CD4-positive, alpha-beta T cell treated with Interleukin-17A for 4 hours (primary cell): ENCODE measurements around the gene ANKEF1.
"Not testable (repeated sequence)": the region's sequence is repeated elsewhere in the genome, so short reads cannot be mapped to it uniquely, and the experiment has no call there.

Experiments
- DNase-seq: peaks from one replicate; pipeline ENCODE4 v3.0.0-alpha.2; 2020; ENCODE audit warnings: mixed read lengths

ANKEF1 gene

DNA sequence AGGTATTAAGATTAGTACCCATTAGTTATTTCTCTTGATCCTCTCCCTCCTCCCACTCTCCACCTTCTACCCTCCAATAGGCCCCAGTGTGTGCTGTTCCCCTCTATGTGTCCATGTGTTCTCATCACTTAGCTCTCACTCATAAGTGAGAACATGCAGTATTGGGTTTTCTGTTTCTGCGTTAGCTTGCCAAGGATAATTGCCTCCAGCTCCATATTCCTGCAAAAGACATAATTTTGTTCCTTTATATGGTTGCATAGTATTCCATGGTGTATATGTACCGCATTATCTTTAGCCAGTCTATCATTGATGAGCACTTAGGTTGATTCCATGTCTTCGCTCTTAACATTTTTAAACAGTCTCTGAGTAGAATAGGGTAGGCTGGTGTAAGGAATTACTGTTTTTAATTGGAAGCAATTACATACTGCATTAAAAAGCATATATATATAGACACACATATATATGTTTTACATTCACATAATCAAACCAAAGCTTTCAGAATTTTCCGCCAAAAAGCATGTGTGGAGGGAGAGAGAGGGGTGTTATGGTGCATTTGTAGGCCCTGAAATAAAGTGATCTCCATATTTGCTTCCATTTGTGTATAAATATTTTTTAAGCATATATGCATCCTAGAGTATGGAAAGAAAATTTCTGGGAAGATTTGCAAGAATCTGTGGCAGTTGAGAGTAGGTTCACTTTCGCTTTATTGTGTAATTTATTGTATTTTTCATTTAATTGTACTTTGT, 709 bp upstream of the ANKEF1 start:
- DNase-seq: no peak

- DNase-seq: not testable (repeated sequence)
Measured at GRCh38 chr20:10036321-10036720, 1.5 kb downstream of the ANKEF1 start.

GRCh38 chr20:10040070-10040975, 5.5 kb downstream of the ANKEF1 start:
- no peak for DNase-seq

DNA sequence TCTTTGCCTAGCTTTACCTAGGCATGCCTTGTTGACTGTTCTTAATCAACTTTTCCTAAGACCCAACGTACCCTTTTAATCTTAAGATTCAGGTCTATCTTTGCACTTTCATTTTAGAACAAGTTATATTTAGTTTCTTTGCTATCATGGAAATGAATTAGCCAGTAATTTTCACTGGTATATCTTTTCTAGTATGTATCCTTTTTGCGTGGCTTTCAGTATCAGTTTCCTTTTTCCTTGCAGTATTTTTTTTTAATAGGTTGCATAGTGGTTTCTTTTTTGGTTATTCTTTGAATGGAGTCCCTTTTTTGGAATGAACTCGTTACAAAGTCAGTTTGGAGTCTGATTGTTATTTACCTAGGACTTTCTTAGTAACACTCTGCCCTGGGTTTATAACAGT, 7.3 kb downstream of the ANKEF1 start:
- DNase-seq: no peak

- no peak for DNase-seq
Measured at GRCh38 chr20:10047427-10047826, 12.6 kb downstream of the ANKEF1 start.

DNA sequence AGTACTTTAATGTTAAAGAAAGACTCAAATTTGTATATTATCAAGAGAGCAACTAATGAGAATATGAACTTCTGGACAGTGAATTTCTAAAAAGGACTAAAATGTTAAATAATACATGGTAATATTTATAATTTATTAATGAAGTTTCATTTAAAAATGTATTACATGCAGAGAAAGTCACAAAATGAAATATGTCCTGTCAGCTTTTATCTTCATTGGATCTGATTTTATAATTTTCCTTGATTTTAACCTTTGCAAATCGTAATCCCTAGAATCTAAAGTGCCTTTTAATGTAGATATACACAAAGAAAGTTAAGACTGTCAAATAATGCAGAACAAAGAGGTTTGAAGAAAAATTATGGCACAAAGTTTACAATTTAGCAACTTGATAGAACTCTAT, 16.4 kb downstream of the ANKEF1 start:
- no peak for DNase-seq

- no peak for DNase-seq
Measured at GRCh38 chr20:10059006-10059405, 24.2 kb downstream of the ANKEF1 start.

DNA sequence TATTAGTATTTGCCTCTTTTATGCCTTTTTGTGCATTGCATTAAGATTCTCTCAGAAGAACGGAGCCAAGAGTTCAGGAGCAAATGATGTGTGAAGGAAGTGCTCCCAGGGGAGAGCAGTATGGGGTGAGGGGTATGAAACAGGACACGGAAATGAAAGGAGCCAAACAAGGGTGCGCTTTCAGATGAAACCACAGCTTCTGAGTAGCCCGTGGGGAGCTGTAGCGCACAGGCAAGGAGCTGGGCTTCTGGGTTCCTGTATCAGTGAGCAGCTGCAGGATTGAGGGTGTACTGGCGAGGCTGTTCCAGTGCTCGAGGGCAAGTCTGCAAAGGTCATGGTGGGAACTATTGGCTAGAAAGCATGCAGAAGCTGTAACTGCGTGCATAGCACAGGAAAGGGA, 25.4 kb downstream of the ANKEF1 start:
- DNase-seq: no peak

GRCh38 chr20:10061641-10062040, 26.9 kb downstream of the ANKEF1 start:
- no peak for DNase-seq

- no peak for DNase-seq
Measured at GRCh38 chr20:10063482-10063881, 28.7 kb downstream of the ANKEF1 start.

GRCh38 chr20:10064611-10065010, 29.8 kb downstream of the ANKEF1 start:
- DNase-seq: no peak

DNA sequence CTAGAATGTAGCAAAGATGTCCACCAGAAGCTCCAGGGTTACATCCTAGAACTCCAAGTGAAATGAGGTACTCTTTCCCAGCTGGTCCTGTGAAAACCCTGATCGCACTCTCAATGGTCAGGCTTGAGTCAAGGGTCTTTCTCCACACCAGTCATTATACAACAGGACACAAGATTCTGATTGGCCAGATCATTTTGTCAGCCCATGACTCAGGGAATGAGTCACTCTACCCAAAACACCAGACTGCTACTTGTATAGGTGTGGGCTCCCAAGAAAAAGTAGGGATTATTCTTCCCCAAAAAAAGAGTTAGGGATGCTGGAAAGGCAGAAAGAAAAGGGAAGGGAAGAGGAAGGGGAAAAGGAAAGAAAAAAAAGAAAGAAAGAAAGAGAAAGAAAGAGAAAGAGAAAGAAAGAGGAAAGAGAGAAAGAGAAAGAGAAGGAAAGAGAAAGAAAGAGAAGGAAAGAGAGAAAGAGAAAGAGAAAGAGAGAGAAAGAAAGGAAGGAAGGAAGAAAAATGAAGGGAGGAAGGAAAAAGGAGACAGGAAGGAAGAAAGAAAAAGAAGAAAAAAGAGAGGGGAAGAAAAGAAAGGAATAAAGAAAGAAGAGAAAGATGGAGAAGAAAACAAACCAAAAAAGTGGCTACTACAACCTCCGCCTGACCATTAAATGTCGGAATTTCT, 30.5 kb downstream of the ANKEF1 start:
- DNase-seq: no peak

DNA sequence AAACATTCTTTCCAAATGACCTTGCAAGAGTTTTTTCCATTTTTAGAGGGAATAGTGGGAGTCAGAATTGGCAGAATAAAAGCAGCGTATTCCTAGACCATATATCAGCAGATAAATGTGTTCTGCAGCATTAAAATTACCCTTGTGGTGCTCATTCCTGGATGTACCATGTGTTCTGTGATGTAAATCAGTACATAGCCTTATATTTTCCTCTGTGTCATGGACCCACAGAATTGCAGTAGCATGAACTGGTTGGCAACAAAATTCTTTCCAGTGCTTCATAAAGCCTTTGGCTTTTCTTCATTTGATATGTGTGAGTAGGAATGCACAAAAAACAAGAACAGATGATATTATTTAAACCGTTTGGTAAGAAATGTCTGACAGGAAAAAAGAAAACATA, 32.5 kb downstream of the ANKEF1 start:
- no peak for DNase-seq

DNA sequence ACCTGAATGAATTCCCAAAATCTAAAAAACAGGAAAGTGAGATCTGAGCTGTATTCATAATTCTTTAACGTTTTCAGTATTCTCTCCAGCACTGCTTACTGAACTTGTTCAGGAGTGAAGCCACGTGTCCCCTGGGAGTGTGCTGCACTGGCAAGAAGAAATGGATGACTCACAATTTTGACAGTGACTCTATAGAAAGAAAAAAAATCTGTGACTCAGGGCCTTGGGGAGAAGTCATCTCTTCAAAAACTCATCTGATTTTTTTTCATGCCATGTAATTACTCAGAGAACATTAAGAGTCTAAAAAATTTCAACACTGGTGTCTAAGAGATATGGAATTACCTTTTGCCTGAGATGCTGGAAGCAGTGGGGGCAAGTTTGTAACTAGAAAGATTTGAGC, 39.7 kb downstream of the ANKEF1 start:
- no peak for DNase-seq

DNA sequence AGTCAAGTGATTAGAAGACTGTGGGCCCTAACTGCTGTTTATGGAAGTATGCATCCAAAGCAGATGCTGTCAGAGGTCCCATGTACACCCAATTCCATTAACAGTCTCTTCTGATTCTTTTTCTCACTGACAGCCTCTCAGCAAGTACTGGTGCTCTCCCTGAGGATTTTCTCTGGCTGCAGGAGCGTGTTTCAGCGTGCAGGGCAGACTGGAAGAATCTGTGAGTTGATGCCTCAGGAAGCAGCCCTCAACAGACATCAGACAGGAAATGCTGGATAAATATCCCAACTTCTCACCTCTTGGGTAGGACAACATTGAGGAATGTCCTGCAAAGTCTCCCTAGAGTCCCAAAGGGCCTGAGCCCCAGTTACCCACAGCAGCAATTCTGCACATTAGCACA, 40.8 kb downstream of the ANKEF1 start:
- DNase-seq: no peak

DNA sequence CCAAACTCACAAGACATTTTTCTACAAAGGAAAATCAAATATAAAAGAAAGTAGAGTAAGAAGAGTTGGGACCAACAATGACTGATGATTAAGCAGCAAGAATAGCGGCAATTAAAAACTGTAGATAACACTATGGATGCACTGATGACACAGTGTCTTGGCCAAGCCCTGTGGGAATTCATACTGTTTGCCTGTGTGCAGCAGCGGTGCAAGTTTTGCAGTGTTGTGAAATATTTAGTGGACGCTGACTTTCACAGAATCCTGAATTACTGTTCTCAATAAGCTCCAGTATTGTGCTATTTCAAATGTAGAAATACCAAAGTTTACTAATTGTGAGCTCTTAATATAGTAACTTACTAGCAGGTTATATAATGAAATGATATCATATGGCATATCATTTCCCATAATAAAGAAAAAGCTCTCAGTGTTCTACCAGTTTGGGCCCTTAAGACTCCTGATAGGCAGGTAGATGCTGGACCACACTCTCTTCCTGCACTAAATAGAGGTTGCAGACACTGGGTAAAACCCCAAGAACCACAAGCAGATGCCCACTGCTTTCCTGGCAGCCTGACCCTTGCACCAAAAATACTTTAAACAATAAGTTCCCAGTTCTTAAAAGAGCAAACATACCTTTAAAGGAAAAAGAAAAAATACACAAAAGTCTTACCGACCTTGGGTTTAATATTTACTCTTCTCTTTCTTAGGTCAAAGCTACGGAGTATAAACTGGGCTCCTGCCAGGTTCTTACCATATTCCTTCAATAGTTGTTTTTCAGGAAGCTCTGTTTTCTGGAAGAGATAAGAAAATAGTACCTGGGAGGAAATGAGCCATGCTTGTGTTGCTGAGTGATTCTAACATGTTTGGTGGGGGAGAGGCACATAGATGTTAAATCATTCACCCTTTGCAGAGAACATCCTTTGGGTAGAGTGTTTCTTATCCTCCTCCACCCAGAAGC, 41.6 kb downstream of the ANKEF1 start:
- DNase-seq: no peak

DNA sequence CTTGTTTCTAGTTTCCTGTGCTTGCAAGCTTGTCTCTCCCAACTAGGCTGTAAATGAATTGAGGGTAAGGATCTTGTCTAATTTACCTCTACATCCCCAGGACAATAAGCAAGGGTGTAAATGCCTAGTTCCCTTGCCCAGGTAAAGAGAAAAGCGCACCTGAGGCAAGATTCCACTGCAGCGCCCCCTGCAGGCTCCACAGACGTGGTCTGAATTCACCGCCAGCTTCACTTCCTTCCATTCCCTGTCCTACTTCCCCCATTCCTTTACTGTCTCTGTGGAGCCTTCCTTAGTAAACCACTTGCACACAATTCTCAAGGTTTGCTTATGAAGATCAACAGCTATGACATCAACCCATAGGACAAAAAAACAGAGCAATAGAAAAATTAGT, 42.3 kb downstream of the ANKEF1 start:
- peak; percentile 11 for DNase-seq

GRCh38 chr20:10077886-10078285, 43.1 kb downstream of the ANKEF1 start:
- DNase-seq: no peak

DNA sequence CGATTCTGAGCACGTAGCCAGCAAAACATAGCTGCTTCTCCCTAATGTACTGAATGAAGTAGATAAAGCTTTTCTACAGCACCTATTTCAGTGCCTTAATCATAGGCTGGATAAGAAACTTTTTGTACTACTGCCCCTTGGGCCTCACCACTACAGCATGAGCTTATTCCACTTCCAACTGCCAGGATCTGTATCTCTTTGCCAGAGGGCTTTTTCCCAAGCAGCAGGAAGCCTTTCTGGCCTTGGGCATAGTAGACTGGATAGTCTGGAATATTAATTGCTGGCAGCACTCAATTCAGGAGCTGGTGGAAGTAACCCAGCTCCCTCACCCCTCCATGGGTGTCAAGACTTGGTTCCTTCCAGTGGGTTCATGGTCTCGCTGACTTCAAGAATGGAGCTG, 43.6 kb downstream of the ANKEF1 start:
- no peak for DNase-seq

DNA sequence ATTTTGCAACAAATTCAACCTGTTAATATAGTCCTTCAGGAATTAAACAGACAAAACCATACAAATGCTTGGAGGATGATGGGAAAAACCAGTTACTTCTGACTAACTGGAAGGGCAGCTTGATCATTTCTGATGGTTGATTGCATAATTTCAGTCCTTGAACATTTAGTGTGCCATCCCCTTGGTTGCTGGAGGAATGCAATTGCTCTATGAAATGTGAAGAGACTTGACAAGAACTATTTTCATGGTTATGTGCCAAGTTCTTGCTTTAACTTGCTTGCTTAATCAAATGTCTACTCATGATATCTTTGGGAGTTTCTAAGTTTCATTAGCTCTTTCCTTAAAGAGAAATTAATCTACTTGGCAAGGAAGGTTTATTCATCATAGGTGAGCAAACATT, 45.2 kb downstream of the ANKEF1 start:
- DNase-seq: no peak

DNA sequence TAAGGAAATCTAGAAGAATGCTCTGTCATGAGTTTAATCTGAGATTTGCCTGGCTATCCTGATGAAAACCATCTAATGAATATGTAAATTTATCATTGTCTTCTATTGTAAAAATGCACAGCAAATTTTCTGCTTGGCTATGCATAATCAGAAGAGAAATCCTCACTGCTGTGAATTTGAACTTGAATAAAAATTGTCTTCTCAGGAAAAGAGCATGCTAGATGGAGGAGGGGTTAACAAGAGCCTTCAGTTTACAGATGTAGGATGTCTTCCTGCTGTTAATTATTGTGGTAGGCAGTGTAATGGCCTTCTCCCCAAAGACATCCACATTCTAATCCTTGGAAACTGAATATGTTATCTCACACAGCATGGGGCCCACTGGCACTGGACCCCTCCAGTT, 45.8 kb downstream of the ANKEF1 start:
- DNase-seq: no peak

- DNase-seq: no peak
Measured at GRCh38 chr20:10089871-10090587, 55.2 kb downstream of the ANKEF1 start.
